ENCODE data around the gene ORAI3.
A peak's percentile ranks its signal among the peaks of the same experiment; 100 is the strongest.

The ORAI3 gene

DNA sequence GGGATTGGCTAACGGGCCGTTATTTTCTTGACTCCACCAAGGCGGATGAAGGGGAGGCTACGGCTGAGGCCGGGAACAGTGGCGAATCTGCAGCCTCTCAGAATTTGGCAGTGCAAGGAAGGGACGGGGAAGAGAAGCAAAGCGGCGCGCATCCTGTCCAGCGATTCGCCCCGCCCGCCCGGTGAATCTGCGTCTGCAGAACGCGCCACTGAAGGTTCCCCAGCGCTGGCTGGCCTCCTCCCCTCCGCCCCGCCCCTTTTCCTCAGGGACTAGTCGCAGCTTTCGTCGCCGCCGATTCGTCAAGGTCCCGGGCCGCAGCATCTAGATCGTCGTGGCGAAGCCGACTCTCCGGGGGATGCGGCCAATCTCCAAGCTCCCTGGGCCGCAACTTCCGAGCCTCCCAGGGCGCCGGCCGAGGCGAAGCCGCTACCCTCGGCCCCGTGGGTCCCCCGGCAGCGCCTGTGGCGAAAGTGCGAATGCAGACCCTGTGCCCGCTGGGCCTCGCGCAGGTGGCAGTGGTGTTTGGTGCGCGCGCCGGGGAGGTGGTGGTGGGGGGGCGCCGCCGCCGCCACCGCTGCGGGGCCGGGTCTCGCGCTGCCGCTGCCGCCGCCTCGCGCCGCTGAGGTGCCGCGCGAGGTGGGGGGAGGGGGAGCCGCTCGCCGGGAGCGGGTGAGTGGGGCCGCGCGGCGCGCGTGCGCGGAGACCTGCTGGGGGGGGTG lies 8.7 kb downstream of the ORAI3 start, which contains the start of gene SETD1A:
Gene SETD1A (plus strand): TSS at position 299 of the 719 bp plus-strand sequence. CDS start 978 bp downstream, outside the sequence.
- peak; percentile 99 for DNase-seq (ENCODE audit: extremely low spot score)
- TF ChIP-seq TARDBP (IDR thresholded peaks at IDR 0.05) = no peak
- no peak for TF ChIP-seq ZNF384 (IDR thresholded peaks at IDR 0.05)
- TF ChIP-seq NFRKB (IDR thresholded peaks at IDR 0.05) = no peak
- TF ChIP-seq FOXK2 (IDR thresholded peaks at IDR 0.05) = no peak
- no peak for TF ChIP-seq BHLHE40 (IDR thresholded peaks at IDR 0.05; ENCODE audit: borderline replicate concordance)
- peak; percentile 94 for TF ChIP-seq SP1 (IDR thresholded peaks at IDR 0.05)
- peak; percentile 87; the same call in 1 of the 2 replicates for TF ChIP-seq L3MBTL2 (conservative IDR thresholded peaks at IDR 0.05)
- TF ChIP-seq CTBP1 (IDR thresholded peaks at IDR 0.05; ENCODE audit: borderline replicate concordance) = no peak; the same call in 1 of the 2 replicates
- TF ChIP-seq HDGF (IDR thresholded peaks at IDR 0.05; ENCODE audit: borderline replicate concordance) = no peak
- TF ChIP-seq, protein P1, sequence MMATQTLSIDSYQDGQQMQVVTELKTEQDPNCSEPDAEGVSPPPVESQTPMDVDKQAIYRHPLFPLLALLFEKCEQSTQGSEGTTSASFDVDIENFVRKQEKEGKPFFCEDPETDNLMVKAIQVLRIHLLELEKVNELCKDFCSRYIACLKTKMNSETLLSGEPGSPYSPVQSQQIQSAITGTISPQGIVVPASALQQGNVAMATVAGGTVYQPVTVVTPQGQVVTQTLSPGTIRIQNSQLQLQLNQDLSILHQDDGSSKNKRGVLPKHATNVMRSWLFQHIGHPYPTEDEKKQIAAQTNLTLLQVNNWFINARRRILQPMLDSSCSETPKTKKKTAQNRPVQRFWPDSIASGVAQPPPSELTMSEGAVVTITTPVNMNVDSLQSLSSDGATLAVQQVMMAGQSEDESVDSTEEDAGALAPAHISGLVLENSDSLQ (IDR thresholded peaks at IDR 0.05) = no peak
- peak; percentile 71; the same call in 1 of the 2 replicates for TF ChIP-seq ELF4 (IDR thresholded peaks at IDR 0.05)
- no peak for TF ChIP-seq FOXA1 (IDR thresholded peaks at IDR 0.05)
- no peak for TF ChIP-seq SUZ12 (IDR thresholded peaks at IDR 0.05)
- TF ChIP-seq FOXM1 (IDR thresholded peaks at IDR 0.05; ENCODE audit: borderline replicate concordance) = peak; percentile 97
- TF ChIP-seq ARNT (IDR thresholded peaks at IDR 0.05) = no peak; the same call in 1 of the 2 replicates
- TF ChIP-seq LEF1 (IDR thresholded peaks at IDR 0.05; ENCODE audit: borderline replicate concordance) = peak; percentile 21; the same call in 1 of the 2 replicates
- CTCF ChIA-PET = interaction anchor here (0.7 kb wide), 1 partner anchor 116 kb away, joined by 3 read pairs; no protein-coding TSS in a partner anchor
- POLR2A ChIA-PET = interaction anchor here (1.0 to 2.2 kb wide), 2 partner anchors 9 to 31 kb away, joined by 3 to 8 read pairs; no protein-coding TSS in a partner anchor

DNA sequence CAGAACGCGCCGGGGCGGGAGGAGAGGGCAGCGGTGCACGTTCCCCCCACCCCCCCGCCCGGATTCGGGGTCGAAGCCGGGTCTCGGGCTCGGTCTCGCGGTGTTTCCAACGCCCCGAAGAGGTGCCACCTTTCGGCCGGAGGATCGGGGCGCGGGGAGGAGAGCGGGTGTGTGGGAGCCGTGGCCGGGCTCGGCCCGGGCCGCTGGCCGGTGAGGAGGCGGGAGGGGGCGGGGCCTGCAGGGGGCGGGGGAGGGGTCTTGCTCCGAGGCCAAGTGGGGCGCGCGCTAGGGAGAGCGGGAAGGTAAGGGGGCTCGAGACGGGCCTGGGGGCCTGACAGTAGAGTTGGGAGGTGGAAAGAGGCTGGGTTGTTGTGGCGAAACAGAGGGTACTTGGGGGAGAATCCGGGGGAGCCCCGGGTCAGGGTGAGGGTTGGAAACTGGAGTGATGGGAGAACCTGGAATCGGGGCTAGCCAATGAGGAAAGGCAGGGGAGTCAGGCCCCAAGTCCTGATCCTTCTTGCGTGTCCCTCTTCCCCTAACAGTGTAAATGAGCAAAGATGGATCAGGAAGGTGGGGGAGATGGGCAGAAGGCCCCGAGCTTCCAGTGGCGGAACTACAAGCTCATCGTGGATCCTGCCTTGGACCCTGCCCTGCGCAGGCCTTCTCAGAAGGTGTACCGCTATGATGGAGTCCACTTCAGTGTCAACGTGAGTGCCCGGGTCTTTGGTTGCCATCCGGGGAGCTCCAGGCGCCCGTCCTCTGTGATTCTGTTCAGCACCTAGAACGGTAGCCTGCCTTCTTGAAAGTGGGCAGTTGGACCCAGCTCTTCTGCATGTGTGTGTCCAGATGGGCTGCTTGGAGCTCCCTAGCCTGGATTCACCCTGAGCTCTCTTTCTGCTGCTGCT lies 9.6 kb downstream of the ORAI3 start:
- POLR2A ChIA-PET = interaction anchor here (0.7 to 2.2 kb wide), 7 partner anchors 8 to 221 kb away, joined by 3 to 8 read pairs (median 3); partner anchors contain the start of genes FUS and KAT8
- peak; percentile 83 for DNase-seq (ENCODE audit: extremely low spot score)
- TF ChIP-seq ELF4 (IDR thresholded peaks at IDR 0.05) = no peak
- CTCF ChIA-PET = interaction anchor here (0.8 to 1.0 kb wide), 3 partner anchors 16 to 24 kb away, joined by 3 to 5 read pairs (median 3); no protein-coding TSS in a partner anchor

DNA sequence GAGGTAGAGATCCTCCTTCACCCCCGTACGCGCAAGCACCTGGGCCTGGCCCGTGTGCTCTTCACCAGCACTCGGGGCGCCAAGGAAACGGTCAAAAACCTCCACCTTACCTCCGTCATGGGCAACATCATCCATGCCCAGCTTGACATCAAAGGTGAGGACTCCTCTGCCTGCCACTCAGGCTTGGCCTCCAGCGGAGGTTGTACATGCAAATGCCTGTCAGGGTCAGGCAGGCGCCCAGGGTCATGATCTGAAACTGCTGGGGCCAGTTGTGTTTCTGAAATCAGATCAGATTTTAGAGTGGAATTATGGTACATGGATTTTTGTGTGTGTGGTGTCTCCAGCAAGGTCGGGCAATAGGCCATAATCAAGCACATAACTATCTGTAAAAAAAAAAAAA lies 12.5 kb downstream of the ORAI3 start:
- POLR2A ChIA-PET = no interaction called here
- no peak for DNase-seq (ENCODE audit: extremely low spot score)
- no peak for TF ChIP-seq TARDBP (IDR thresholded peaks at IDR 0.05)
- no peak for TF ChIP-seq ELF4 (IDR thresholded peaks at IDR 0.05)
- TF ChIP-seq LEF1 (IDR thresholded peaks at IDR 0.05; ENCODE audit: borderline replicate concordance) = no peak
- TF ChIP-seq ARNT (IDR thresholded peaks at IDR 0.05) = no peak
- TF ChIP-seq NFRKB (IDR thresholded peaks at IDR 0.05) = no peak
- no peak for TF ChIP-seq L3MBTL2 (conservative IDR thresholded peaks at IDR 0.05)
- TF ChIP-seq, protein P1 (IDR thresholded peaks at IDR 0.05) = no peak
- no peak for TF ChIP-seq FOXM1 (IDR thresholded peaks at IDR 0.05; ENCODE audit: borderline replicate concordance)
- no peak for TF ChIP-seq HDGF (IDR thresholded peaks at IDR 0.05; ENCODE audit: borderline replicate concordance)
- TF ChIP-seq BHLHE40 (IDR thresholded peaks at IDR 0.05; ENCODE audit: borderline replicate concordance) = no peak
- TF ChIP-seq SUZ12 (IDR thresholded peaks at IDR 0.05) = no peak
- no peak for TF ChIP-seq CTBP1 (IDR thresholded peaks at IDR 0.05; ENCODE audit: borderline replicate concordance)
- TF ChIP-seq ZNF384 (IDR thresholded peaks at IDR 0.05) = no peak
- no peak for TF ChIP-seq FOXA1 (IDR thresholded peaks at IDR 0.05)
- no peak for TF ChIP-seq SP1 (IDR thresholded peaks at IDR 0.05)
- no peak for TF ChIP-seq FOXK2 (IDR thresholded peaks at IDR 0.05)
- CTCF ChIA-PET = no interaction called here

DNA sequence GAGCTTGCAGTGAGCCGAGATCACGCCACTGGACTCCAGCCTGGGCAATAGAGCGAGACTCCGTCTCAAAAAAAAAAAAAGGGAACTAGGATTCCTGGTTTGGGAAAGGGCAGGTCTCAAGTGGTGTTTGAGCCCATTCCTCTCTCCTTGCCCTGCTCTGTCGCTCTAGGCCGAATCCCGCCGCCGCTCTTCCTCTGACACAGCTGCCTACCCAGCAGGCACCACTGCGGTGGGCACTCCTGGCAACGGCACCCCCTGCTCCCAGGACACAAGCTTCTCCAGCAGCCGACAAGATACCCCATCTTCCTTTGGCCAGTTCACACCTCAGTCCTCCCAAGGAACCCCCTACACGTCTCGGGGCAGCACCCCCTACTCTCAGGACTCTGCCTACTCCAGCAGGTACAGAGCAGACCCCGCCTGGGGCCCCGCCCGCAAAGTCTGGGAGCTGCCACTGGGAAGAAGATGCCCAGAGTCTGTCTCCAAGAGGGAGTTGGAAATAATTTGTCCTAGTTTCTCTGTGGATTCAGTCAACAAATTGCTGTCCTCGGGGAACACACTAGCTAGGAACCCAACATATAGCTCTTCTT lies 15.2 kb downstream of the ORAI3 start:
- TF ChIP-seq FOXA1 (IDR thresholded peaks at IDR 0.05) (no peak), NFRKB (IDR thresholded peaks at IDR 0.05) (no peak)
- ChIA-PET CTCF (interaction anchor here (0.9 to 1.8 kb wide), 2 partner anchors 10 to 20 kb away, joined by 3 to 5 read pairs; partner anchors contain the start of gene HSD3B7), POLR2A (interaction anchor here (0.9 to 1.0 kb wide), 2 partner anchors 19 to 26 kb away, joined by 3 read pairs; no protein-coding TSS in a partner anchor)
- no peak for DNase-seq (ENCODE audit: extremely low spot score)

DNA sequence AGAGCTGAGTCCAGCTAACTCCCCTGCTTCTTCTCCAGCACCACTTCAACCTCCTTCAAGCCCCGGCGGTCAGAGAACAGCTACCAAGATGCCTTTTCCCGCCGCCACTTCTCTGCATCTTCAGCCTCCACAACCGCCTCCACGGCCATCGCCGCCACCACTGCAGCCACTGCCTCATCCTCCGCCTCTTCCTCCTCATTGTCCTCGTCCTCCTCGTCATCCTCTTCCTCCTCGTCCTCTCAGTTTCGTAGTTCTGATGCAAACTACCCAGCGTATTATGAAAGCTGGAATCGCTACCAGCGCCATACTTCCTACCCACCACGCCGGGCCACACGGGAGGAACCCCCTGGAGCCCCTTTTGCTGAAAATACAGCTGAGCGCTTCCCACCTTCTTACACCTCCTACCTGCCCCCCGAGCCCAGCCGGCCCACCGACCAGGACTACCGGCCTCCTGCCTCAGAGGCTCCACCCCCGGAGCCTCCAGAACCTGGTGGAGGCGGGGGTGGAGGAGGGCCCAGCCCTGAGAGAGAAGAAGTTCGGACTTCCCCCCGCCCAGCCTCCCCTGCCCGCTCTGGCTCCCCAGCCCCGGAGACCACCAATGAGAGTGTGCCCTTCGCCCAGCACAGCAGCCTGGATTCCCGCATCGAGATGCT lies 15.8 kb downstream of the ORAI3 start:
- TF ChIP-seq NFRKB (IDR thresholded peaks at IDR 0.05) (no peak), ZNF384 (IDR thresholded peaks at IDR 0.05) (no peak), TARDBP (IDR thresholded peaks at IDR 0.05) (no peak), L3MBTL2 (conservative IDR thresholded peaks at IDR 0.05) (no peak), FOXK2 (IDR thresholded peaks at IDR 0.05) (no peak)
- ChIA-PET CTCF (interaction anchor here (0.9 to 1.8 kb wide), 2 partner anchors 11 to 20 kb away, joined by 3 to 5 read pairs; partner anchors contain the start of gene HSD3B7), POLR2A (interaction anchor here (0.9 to 1.0 kb wide), 2 partner anchors 18 to 27 kb away, joined by 3 read pairs; no protein-coding TSS in a partner anchor)
- DNase-seq (ENCODE audit: extremely low spot score) = no peak

Measured in HEK293T (cell line).